ENCODE results near the gene KIF1B.
A peak's percentile ranks its signal among the peaks of the same experiment; 100 is the strongest.
"Not testable (repeated sequence)": the region's sequence is repeated elsewhere in the genome, so short reads cannot be mapped to it uniquely, and the experiment has no call there.

Gene KIF1B

DNA sequence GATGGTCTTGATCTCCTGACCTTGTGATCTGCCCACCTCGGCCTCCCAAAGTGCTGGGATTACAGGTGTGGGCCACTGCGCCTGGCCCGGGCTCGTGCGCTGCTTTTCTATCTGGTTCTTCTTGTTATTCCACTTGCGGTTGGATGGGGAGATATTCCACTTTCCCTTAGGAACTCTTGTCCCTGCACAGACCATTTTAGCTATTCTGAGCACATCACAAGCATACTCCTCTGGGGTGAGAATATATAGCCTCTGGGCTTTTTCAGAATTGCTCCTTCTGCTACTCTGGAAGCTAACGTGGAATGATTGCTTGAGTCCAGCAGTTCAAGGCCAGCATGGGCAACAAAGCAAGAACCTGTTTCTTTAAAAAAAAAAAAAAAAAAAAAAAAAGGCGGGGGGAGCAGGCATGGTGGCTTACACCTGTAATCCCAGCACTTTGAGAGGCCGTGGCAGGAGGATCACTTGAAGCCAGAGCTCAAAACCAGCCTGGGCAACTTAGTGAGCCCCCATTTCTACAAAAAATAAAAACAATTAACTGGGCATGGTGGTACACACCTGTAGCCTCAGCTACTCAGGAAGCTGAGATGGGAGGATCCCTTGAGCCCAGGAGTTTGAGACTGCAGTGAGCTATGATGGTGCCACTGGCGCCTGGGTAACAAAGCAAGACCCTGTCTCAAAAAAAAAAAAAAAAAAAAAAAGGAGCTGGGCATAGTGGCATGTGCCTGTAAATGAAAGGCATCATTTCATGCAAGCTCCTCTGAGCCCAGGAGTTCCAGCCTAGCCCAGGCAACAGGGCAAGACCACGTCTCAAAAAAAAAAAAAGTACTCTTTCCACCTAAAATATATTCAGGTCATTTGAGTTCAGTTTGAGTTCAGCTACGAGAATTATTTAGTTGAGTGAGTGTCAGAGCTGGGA is 176.6 kb downstream of the KIF1B start:
- DNase-seq = no peak

DNA sequence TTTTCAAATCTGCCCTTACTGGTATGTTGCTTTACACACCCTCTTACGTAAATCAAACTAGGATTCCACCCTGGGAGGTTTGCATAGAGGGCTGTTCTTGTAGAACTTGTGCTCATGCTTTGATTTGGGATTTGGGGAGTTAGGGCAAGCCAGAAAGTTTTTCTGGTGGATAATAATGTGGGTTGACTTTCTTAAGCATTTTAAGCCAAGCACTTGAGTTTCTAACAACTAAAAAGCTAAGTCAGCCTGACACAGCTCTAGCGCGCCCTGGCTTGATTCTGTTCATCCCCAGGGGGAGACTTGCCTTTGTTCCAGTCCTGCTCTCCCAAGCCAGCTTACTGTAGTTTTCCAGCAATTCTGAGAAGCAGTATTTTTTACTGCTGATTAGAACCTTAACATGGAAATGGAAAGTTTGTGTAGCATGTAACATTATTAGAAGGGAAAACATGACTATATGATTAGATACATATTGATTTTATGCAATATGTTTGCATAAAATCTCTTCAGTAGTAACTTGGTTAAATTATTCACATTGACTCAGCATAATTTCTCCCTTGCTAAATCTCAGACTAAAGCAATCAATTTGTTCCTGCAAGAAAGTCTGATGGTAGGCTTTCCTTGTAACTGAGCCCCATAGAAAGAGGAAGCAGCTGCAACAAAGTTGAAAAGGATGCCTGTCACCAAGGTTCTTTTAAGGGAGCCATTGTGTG is 177.5 kb downstream of the KIF1B start:
- no peak for DNase-seq

DNA sequence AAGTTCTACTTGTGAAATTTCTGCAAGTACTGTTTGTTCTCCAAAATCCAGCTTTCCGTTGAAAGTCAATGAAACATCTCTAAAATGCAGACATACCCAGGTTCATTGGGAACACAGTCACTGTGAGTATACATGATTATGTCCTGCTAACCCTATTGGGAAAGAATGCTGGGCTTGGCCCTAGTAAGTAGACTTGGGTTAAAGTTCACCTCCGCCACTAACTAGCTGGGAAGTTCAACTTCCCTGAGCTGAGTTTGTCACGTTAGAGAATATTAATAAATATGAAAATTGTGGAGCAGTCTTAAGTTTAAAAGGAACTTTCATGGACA is 178.0 kb downstream of the KIF1B start:
- DNase-seq = no peak

DNA sequence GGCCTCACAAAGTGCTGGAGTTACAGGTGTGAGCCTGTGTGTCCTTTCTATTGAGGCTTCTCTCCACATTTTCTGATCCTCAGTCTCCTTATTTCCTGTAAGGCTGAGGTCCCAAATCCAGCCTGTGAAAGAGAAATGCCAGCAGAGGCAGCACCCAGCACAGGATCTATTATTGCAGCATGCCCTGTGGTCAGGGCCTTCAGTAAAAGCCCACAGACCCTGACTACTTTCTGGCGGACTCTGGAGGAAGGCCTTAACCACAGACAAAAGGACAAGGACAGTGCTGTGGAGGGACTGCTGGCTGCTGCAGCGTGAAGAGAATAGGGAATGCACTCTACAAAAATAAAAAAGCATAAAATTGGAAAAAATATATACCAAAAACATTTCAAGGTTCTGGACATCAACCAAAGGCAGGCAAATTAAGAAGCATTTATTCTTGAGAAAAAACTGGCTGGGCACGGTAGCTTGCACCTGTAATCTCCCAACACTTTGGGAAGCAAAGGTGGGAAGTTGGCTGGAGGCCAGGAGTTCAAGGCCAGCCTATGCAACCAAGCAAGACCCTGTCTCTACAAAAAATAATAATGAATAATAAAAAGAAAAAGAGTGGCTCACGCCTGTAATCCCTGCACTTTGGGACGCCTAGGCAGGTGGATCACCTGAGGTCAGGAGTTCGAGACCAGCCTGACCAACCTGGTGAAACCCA is 179.1 kb downstream of the KIF1B start:
- no peak for DNase-seq

DNA sequence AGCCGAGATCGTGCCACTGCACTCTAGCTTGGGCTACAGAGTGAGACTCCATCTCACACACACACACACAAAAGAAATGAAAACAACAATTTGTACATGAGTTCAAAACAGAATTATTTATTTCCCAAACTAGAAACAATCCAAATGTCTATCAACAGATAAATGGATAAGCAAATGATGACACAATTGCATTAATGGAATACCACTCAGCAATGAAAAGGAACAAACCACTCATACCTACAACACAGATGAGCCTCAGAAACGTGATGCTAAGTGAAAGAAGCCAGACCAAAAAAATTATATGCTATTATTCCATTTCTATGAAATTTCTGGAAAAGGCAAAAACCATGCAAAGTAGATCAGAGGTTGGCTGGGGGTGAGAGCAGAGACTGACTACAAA is 186.5 kb downstream of the KIF1B start:
- DNase-seq = no peak

DNA sequence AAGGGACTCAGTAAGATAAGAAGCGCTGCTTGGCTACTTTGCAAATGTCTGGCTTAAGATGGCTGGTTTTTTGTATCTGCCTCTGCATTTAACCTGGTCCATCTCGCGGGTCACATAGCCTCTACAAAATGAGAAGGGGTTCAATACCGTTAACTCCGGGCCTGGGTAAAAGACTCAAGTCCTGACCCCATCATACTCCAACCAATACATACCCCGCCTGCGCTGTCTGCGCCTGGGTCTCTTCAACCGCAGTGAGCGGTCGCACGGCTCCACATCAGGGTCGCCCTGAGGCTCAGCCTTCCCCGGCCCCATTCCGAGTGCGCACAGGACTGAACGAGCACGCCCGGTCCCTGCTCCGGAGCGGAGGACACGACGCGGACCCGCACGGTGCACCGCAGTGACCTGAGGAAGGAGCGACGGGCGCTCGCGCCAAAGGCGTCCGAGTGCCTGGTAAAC is 187.9 kb downstream of the KIF1B start:
- DNase-seq = no peak

DNA sequence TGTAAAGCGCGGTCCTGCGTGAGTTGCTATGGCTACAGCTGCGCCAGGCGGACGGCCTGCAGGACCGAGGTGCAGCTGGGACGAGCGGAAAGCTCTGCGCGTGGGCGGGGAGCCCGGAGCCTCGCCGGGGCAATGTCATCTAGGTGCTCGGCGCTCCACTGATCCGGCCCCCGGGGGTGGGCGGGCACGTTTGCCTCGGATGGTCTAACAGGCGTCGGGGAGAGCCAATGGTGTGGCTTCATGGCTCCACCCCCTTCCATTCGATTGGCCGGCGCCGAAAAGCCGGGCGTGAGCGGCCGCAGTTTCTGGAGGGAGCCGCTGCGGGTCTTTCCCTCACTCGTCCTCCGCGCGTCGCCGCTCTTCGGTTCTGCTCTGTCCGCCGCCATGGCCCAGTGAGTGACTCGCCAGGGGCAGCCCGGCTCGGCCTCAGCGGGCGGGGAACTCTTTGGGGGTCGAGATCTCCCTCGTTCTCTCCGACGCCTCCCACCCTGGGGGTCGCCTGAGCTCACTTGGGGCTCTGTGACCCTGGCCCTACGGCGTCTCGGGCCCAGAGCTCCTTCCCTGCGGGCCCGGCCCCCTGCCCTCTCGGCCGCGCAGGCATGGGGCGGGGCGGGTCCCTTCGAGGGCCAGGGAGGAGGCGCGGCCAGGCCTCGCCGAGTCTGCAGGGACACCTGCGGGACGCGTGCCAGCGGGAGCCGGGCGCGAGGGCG is 188.5 kb downstream of the KIF1B start, which contains the start of gene PGD:
TSS of gene PGD (plus strand) at position 331 of the 710 bp plus-strand sequence. CDS start at position 385, 54 bp downstream.
- peak; percentile 88 for DNase-seq

DNA sequence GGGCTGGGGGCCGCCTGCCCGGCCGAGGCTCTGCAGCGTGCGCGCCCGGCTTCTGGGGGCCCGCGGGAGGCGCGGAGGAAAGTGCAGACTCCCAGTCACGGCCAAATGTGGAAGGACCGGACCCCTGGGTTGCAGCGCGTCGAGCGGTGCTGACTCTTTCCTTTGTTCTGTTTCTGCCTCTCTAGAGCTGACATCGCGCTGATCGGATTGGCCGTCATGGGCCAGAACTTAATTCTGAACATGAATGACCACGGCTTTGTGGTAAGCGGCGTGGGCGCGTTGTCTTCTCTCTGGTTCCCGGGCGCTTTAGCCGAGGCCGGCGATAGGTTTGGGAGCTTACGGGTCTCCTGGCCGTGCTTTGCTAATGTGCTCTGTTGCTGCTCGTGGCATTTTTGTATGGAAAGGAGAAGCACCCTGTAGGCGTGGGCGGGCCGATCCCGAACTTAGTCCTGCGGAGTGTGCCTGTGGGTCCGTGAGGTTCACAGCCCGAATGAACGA is 189.1 kb downstream of the KIF1B start:
- no peak for DNase-seq

DNA sequence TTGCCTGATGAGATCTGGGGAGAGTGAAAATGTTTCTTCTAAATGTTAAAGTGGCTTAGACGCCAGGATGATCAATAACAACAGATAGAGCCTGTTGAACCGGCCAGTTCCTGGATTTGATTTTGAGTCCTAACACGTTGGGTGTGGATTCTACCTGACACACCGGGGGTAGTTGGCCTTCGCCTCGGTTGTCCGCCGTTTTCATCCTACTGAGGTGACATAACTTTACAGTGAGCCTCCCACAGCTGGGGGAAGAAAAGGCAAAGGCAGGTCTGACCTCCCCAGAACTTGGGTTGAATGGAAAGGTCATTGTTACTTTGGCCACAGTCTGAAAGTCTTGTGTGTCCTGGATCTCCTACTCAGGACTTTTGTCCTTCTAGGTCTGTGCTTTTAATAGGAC is 189.6 kb downstream of the KIF1B start:
- DNase-seq = no peak

DNA sequence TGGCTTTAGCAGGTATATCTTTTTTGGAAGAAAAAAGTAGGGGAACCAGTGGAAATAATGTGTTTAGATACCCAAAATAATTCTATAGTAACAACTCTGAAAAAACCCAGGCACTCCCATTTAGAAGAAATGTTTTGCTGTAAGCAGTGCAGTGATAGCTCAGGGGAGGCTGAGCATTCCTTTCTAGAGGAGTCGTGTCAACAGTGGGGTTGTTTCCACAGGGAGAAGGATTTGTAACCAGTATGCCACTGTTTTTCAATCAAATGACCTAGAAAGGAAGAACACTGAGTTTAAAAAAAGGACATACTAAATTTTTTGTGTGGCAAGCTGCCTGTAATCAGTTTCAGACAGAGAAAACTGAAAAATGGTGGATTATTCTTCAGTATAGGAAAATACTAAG is 190.9 kb downstream of the KIF1B start:
- no peak for DNase-seq

DNA sequence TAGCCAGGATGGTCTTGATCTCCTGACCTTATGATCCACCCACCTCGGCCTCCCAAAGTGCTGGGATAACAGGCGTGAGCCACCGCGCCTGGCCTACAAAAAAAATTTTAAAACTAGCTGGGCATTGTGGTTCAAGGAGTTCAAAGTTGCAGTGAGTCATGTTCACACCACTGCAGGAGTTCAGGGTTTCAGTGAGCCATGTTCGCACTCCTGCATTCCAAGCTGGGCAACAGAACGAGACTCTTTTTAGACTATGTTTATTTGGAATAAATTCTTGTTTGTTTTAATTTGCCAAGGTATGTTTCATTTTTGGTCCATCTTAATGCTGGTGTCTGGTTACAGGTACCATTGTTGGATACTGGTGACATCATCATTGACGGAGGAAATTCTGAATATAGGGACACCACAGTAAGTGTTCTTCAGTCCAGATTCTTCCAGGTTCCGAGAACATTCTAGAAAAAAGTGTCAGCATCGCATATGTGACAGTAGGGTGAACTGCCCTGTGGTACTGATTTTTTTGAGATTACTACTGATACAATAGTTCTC is 192.4 kb downstream of the KIF1B start:
- no peak for DNase-seq

DNA sequence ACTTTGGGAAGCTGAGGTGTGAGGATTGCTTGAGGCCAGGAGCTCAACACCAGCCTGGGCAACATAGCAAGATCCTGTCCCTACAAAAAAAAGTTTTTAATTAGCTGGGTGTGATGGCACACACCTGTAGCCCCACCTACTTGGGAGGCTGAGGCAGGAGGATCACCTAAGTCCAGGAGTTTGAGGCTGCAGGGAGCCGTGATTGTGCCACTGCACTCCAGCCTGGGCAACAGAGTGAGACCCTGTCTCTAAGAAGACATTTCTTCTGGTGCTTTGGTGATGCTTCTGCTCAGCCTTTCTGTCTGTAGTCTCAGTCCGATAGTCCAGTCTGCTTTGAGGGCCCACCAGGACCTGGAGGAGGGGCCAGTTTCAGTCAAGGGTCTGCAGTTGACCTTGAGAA is 196.8 kb downstream of the KIF1B start:
- no peak for DNase-seq

DNA sequence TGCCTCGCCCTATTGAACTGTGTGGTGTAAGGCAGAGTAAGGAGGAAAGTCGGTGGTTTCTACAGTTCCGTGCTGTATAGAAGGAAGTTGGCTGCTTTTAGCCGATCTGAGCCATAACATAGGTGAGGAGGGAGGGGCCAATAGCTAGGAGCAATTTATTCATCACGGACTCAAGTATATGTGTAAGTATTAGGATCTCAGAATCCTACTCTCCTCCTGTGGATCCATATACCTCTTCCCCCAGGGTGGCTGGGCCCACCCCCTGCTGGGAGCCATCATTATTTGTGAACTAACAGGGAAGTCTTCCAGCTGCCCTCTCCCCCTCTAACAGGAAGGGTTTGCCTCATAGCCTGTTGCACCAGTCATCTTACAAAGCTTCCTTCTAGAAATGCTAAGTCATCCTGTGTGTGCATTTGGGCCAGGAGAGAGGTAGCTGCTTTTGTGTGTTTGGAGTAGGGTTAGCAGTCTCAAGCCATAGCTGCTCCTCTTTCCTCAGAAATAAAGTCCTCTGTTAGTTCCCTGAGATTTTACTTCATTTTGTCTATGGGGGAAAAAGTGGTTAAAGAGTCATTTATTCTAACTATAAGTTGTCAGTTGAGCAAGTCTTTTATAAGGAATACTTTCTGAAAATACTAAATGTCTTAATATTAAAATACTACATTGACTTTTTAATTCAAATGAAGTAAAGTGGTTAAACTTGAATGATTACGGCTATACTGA is 205.0 kb downstream of the KIF1B start:
- DNase-seq = no peak

DNA sequence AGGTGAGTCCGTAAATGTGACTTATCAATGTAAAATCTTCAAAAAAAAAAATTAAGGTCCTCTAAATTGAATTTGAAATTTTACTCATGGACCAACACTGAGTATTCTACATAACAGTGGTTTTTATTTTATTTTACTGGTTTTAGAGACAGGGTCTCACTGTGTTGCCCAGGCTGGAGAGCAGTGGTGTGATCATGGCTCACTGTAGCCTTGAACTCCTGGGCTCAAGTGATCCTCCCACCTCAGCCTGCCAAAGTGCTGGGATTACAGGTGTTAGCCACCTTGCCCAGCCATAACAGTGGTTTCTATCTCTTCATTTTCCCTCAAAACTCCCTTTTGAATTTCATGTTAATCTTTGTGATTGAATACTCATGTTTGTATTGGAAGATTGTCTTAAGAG is 205.6 kb downstream of the KIF1B start:
- not testable (repeated sequence) for DNase-seq

DNA sequence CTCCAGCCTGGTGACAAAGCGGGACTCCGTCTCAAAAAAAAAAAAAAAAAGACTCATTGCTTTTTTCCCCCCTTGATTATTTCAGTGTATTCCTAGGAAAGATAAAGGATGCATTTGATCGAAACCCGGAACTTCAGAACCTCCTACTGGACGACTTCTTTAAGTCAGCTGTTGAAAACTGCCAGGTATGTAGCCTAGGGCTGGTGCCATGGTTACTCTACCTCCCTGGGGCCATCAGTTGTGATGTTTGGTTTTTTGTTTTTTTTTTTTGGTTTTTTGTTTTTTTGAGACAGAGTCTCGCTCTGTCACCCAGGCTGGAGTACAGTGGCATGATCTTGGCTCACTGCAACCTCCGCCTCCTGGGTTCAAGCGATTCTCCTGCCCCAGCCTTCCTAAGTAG is 208.4 kb downstream of the KIF1B start:
- DNase-seq = not testable (repeated sequence)

DNA sequence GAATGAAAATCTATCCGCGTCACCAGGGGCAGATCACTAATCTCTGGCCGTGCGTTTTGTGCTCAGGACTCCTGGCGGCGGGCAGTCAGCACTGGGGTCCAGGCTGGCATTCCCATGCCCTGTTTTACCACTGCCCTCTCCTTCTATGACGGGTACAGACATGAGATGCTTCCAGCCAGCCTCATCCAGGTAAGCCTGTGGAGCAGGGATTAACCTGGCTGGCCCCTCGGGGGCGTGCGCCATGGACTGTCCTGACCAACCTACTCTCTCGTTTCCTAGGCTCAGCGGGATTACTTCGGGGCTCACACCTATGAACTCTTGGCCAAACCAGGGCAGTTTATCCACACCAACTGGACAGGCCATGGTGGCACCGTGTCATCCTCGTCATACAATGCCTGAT is 209.0 kb downstream of the KIF1B start:
- DNase-seq = no peak

DNA sequence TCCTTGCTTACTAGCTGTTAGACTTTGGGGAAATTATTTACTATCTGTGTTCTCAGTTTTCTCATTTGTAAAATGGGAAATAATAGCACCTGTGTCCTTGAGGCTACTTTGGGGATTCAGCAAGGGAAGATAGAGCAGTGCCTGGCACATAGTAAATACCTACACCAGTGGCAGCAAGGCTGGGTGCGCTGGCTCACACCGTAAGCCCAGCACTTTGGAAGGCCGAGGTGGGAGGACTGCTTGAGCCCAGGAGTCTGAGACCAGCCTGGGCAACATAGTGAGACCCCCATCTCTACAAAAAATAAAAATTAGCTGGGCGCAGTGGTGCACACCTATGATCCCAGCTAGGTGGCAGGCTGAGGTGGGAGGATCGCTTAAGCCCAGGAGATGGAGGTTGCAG is 211.3 kb downstream of the KIF1B start:
- DNase-seq = no peak

DNA sequence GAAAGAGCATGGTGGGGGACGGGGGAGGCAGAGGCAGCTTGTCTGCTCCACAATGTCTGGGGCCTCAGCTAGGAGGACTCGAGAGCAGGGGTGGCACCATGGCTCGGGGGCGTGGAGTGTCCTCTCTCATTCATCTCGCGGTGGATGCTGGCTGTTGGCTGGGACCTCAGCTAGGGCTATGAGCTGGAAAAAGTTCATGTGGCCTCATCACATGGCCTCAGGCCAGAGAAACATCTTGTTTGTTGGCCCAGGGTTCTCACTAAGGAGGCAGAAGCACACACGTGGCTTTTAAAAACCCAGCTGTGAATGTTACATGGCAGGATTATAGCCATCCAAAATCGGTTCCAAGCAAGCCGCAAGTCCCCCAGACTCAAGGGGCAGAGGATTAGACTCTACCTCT is 213.7 kb downstream of the KIF1B start:
- DNase-seq = no peak

DNA sequence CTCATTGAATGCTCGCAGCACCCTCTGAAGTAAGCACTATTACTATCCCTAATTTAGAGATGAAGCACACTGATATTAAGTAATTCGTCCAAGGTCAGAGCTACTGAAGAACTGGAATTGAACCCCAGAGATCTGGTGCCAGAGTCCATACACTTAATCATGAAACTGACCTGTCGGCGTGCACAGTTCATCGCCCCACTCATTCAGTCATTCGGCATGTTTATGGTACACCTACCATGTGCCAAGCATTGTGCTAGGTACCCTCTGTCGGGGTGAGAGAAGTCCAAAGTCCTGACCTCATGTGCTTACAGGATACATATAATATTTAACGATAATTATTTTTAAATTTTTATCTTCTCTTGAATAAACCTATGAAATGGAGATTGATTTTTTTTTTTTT is 214.3 kb downstream of the KIF1B start:
- no peak for DNase-seq

DNA sequence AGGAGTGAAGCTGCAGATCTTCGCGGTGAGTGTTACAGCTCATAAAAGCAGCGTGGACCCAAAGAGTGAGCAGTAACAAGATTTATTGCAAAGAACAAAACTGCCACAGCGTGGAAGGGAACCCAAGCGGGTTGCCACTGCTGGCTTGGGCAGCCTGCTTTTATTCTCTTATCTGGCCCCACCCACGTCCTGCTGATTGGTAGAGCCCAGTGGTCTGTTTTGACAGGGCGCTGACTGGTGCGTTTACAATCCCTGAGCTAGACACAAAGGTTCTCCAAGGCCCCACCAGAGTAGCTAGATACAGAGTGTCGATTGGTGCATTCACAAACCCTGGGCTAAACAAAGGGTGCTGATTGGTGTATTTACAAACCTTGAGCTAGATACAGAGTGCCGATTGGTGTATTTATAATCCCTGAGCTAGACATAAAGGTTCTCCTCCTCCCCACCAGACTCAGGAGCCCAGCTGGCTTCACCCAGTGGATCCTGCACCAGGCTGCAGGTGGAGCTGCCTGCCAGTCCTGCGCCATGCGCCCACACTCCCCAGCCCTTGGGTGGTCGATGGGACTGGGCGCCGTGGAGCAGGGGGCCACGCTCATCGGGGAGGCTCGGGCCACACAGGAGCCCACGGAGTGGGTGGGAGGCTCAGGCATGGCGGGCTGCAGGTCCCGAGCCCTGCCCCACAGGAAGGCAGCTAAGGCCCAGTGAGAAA is 215.6 kb downstream of the KIF1B start:
- not testable (repeated sequence) for DNase-seq

DNA sequence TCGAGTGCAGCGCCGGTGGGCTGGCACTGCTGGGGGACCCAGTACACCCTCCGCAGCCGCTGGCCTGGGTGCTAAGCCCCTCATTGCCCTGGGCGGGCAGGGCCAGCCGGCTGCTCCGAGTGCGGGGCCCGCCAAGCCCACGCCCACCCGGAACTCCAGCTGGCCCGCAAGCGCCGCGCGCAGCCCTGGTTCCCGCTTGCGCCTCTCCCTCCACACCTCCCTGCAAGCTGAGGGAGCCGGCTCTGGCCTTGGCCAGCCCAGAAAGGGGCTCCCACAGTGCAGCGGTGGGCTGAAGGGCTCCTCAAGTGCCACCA is 216.1 kb downstream of the KIF1B start:
- not testable (repeated sequence) for DNase-seq
